ENCODE data around the gene FOXO6. TPM values are rescaled to one million over a fixed set of nuclear protein-coding genes. Genes with fewer than 3 reads are reported as not detected.

The FOXO6 gene
- total and polyA plus RNA-seq, 2 experiments from 2014 or later: 0.68 to 4.2 TPM

DNA sequence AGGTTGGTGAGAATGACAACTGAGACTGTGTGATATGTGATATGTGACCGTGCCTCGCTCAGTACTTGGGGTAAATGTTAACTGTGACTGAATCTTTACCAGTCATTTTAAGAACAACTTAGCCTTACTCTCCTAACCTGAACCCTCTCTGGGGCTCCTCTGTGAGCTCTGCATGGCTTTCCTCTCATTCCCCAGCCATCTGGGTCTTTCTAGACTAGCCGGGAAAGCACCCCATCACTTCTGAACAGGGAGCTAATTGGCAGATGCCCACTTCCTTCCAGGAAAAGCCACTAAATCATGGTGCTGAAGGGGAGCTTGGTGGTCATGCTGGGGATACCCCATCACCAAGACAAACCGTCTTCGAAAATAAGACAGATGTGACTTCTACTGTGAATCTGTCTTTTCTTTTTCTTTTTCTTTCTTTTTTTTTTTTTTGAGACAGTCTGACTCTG is 16.5 kb upstream of the FOXO6 start:
- Histone ChIP-seq H3F3A (replicated peaks; ENCODE audit: low read depth) (no peaks in the 10 kb centered on the region), H3K79me2 (replicated peaks; ENCODE audit: insufficient read depth) (no peaks in the 10 kb centered on the region), H3K36me3 (ENCODE audit: insufficient read depth) (no peaks in the 10 kb centered on the region), H2AFZ (no peak overlapping the region), H3K9me2 (ENCODE audit: insufficient read depth) (no peaks in the 10 kb centered on the region), H3K4me3 (no peak overlapping the region), H3K27me3 (ENCODE audit: insufficient read depth) (no peaks in the 10 kb centered on the region), H3K27ac (ENCODE audit: low read depth) (no peak overlapping the region), H3K4me2 (no peak overlapping the region), H4K20me1 (replicated peaks; ENCODE audit: insufficient read depth) (no peaks in the 10 kb centered on the region), H3K4me1 (ENCODE audit: insufficient read depth) (no peaks in the 10 kb centered on the region)
- peaks cover 3% of the 10 kb centered on the region; the same call in 1 of the 3 replicates for H3K9me3 Mint-ChIP-seq
- DNase-seq (ENCODE audit: low spot score): no peak
- H3K36me3 Mint-ChIP-seq (ENCODE audit: low read depth): no peaks in the 10 kb centered on the region; the same call in 2 of the 3 replicates
- H3K27me3 Mint-ChIP-seq (ENCODE audit: insufficient read depth, low read depth, poor library complexity): peaks cover 18% of the 10 kb centered on the region
- no peak for TF ChIP-seq ZNF331 (CRISPR knock-in tag; IDR thresholded peaks at IDR 0.05; ENCODE audit: low read depth)
- no peak for TF ChIP-seq NANOG (IDR thresholded peaks at IDR 0.05; ENCODE audit: borderline replicate concordance)
- no peak for TF ChIP-seq CREB1 (CRISPR knock-in tag; IDR thresholded peaks at IDR 0.05; ENCODE audit: low read depth)
- no peak for TF ChIP-seq EZH2 (IDR thresholded peaks at IDR 0.05; ENCODE audit: low read depth, unreplicated experiment)
- TF ChIP-seq ZNF462 (CRISPR knock-in tag; IDR thresholded peaks at IDR 0.05): no peak
- TF ChIP-seq JUNB (IDR thresholded peaks at IDR 0.05; ENCODE audit: unreplicated experiment): no peak
- TF ChIP-seq, protein P1, sequence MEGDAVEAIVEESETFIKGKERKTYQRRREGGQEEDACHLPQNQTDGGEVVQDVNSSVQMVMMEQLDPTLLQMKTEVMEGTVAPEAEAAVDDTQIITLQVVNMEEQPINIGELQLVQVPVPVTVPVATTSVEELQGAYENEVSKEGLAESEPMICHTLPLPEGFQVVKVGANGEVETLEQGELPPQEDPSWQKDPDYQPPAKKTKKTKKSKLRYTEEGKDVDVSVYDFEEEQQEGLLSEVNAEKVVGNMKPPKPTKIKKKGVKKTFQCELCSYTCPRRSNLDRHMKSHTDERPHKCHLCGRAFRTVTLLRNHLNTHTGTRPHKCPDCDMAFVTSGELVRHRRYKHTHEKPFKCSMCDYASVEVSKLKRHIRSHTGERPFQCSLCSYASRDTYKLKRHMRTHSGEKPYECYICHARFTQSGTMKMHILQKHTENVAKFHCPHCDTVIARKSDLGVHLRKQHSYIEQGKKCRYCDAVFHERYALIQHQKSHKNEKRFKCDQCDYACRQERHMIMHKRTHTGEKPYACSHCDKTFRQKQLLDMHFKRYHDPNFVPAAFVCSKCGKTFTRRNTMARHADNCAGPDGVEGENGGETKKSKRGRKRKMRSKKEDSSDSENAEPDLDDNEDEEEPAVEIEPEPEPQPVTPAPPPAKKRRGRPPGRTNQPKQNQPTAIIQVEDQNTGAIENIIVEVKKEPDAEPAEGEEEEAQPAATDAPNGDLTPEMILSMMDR (conservative IDR thresholded peaks at IDR 0.05; ENCODE audit: low read depth in 2 of 2): no peak
- no peak for TF ChIP-seq STAT1 (IDR thresholded peaks at IDR 0.05; ENCODE audit: unreplicated experiment)
- no peak for TF ChIP-seq EZH2phosphoT487 (IDR thresholded peaks at IDR 0.05; ENCODE audit: unreplicated experiment)
- TF ChIP-seq, protein P2, sequence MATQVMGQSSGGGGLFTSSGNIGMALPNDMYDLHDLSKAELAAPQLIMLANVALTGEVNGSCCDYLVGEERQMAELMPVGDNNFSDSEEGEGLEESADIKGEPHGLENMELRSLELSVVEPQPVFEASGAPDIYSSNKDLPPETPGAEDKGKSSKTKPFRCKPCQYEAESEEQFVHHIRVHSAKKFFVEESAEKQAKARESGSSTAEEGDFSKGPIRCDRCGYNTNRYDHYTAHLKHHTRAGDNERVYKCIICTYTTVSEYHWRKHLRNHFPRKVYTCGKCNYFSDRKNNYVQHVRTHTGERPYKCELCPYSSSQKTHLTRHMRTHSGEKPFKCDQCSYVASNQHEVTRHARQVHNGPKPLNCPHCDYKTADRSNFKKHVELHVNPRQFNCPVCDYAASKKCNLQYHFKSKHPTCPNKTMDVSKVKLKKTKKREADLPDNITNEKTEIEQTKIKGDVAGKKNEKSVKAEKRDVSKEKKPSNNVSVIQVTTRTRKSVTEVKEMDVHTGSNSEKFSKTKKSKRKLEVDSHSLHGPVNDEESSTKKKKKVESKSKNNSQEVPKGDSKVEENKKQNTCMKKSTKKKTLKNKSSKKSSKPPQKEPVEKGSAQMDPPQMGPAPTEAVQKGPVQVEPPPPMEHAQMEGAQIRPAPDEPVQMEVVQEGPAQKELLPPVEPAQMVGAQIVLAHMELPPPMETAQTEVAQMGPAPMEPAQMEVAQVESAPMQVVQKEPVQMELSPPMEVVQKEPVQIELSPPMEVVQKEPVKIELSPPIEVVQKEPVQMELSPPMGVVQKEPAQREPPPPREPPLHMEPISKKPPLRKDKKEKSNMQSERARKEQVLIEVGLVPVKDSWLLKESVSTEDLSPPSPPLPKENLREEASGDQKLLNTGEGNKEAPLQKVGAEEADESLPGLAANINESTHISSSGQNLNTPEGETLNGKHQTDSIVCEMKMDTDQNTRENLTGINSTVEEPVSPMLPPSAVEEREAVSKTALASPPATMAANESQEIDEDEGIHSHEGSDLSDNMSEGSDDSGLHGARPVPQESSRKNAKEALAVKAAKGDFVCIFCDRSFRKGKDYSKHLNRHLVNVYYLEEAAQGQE (IDR thresholded peaks at IDR 0.05; ENCODE audit: unreplicated experiment): no peak
- TF ChIP-seq ZNF114 (CRISPR knock-in tag; IDR thresholded peaks at IDR 0.05): no peak
- TF ChIP-seq ETS1 (IDR thresholded peaks at IDR 0.05): no peak
- no peak for TF ChIP-seq POLR2AphosphoS5 (IDR thresholded peaks at IDR 0.05; ENCODE audit: low read depth)
- H3K4me3 Mint-ChIP-seq: no peak overlapping the region
- H3K4me1 Mint-ChIP-seq: peaks cover 7% of the 10 kb centered on the region
- ATAC-seq: no peak
- no peak overlapping the region for H3K27ac Mint-ChIP-seq
